ELF-1 (cell line): ENCODE results near the gene SLC9A6.
"Not testable (repeated sequence)": the region's sequence is repeated elsewhere in the genome, so short reads cannot be mapped to it uniquely, and the experiment has no call there.

Experiments
- DNase-seq: peaks from one replicate; pipeline ENCODE4 v3.0.0-alpha.2; 2016; ENCODE audit warnings: low read depth, low spot score

Gene SLC9A6

DNA sequence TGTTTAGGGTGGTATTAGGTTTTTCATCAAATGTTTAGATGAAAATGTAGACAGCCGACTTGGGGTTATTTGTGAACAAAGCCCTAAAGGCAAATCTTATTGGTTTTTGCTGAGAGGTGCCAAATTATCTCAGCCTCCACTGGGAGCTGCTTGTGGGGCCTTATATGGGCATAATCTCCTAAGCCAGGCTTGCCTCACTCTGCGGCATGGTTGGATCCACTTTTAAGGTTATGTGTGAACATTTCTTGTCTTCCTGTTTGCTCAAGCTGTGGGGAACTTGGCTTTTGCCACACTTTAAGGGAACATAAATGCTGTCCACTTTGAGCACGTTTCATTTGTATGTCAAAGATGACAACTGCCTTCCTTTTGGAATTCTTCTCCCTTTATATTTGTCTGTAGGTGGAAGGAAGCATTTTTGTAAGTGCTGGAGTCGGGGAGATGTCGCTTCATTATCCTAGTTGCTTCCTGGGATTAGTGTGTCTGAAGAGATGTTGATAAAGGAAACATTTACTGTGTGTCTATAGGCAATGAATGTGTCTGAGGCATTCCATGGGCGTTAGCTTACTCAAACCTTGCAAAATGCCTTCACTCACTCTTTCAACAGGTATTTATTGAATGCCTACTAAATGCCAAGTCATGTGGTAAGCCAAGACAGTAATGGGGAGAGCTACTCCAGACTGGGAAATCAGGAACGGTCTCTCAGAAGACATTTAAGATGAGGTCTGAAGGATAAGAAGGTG, 78.3 kb downstream of the SLC9A6 start:
- DNase-seq, result peak; percentile 40

DNA sequence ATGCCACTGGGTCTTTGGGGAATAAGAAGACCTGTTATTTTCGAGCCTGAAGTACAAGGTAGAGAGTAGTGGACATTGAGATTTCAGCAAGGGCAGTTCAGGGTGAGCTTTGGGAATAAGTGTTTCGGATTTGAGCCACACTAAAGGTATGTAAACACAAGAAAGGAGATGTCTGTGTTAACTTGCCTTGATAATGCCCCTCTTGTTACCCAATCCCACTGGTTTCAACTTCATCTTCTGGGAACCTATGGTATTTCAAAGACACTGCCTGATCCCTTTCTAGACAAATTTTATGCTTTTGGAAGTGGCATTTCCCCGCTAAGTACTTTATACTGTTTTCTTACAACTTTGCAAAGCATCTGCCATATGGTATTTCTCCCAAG, 79.4 kb downstream of the SLC9A6 start:
- no peak for DNase-seq

DNA sequence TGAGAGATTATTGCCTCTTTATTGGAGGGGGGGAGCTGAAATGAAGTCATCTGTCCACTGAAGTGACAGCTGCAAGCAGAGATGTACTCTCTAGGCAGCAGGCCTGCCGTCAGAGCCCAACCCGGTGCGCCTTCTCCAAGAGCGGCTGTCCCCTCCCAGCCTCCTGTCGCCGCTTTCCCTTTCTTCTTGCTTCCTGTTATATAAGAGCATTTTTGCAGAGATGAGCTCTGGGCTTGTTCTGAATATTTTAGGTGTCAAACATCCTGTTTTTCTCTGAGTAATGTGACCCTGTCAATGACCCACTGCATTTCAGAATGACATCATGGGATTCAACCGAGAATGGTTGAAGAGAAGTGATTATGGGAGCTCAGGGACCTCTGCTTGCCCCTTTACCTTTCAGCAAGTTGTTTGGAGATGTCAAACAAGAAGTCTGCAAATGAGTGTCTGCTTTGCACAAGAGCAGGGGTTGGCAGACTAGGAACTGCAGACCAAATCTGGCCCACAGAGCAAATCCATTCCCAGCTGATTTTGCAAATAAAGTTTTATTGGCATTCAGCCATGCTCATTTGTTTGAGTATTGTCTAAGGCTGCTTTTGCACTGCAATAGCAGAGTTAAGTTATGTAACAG, 79.9 kb downstream of the SLC9A6 start:
- peak; percentile 48 for DNase-seq

DNA sequence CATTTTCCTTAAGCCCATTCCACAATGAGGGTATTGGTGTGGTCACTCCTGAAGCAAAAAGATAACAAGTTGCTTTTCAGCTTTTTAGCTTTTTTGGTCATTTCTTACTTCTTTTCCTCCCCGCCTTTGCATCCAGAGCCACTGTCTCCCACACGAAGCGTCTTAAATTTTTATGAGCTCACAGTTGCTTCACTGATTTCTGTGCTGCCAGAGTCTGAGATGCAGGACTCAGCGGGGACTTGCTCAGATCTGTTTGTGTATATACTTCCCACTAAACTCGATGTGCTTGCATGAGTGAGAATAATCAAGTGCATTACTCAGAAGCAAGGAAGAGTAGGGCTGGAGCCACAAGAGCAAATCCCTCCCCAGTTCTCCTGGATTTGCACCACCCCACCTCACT, 81.9 kb downstream of the SLC9A6 start:
- DNase-seq, result no peak

DNA sequence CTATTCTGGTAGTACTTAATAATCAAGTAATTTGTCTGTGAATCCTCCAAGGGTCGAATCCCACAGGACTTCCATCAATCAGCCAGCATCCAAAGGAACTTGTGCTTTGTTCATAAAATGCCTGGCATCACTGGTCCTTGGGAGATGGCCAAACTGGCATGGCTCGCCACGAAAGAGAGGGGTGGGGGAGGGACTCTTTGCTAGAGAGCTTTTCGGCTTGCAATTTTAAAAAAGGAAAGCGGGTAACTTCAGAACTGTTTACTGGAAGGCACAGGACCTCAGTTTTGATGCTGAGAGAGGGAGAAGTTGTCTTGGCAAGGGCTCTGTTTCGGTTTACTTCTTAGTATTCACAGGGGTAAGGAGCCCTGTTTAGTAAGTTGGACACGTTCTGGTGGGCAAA, 82.7 kb downstream of the SLC9A6 start:
- DNase-seq, result no peak

DNA sequence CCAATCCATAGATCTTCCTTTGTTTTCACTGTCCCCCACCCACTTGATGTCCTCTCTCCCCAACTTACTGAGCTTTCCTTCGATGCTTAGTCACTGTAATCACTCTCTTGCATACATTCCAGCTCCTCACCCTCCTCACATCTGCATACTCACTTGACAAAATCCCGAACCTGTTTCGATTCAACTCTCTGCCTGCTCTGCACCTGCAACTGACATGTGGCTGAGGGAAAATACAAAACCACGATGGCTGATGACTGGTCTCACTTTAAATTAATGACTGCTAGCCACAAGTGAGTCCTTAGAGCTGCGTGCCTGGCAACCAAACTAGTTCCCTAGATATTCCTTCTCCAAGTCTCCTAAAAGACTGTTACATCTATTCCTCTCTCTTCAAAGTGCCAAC, 91.7 kb downstream of the SLC9A6 start:
- DNase-seq, result no peak

DNA sequence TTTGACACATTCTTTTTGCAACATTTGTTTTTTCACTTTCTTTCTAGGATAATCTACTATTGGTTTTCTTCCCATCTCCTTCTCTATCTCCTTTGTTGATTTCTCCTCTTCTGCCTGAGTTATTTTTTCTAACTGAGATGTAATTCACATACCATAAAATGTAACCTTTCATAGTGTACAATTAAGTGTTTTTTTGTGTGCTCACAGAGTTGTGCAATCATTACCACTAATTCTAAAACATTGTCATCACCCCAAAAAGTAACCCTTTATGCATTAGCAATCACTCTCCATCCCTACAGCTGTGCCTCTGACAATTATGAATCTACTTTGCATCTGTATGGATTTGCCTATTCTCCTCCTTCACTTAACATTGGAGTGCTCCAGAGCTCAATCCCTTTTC, 95.5 kb downstream of the SLC9A6 start:
- no peak for DNase-seq

DNA sequence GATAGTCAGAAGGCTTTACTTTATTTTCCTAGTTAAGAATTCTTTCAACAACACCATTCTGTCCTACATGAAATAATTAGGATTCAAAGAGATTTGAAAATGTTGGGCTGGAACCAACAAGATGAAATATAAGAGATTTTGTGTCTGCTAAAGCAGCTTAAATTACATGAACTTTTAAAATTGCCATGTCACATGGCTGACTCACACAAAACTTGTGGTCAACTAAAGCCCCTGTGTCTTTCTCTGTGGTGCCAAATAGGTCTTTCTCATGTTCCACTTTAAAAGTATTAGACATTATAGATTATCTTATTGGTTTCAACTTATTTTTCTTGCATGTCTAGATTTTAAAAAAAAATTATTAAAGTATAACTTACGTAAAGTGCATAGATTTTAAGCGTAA, 101.3 kb downstream of the SLC9A6 start:
- no peak for DNase-seq

DNA sequence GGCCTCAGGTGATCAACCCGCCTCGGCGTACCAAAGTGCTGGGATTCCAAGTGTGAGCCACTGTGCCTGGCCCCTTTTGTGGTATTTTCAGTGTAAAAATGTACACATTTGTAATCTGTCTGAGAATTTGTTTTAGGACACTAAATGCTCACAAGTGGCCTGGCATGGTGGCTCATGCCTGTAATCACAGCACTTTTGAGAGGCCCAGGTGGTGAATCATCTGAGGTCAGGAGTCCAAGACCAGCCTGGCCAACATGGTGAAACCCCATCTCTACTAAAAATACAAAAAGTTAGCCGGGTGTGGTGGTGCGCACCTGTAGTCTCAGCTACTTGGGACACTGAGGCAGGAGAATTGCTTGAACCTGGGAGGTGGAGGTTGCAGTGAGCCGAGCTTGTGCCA, 106.7 kb downstream of the SLC9A6 start:
- DNase-seq, result not testable (repeated sequence)

DNA sequence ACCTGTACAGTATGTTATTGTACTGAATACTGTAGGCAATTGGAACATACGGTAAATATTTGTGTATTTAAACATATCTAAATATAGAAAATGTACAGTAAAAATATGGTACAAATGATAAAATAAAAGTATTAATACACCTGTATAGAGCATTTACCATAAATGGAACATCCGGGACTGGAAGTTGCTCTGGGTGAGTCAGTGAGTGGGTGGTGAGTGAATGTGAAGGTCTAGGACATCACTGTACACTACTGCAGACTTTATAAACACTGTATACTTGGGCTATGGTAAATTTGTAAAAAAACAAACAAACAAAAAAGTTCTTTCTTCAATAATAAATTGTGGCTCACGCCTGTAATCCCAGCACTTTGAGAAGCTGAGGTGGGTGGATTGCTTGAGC, 109.7 kb downstream of the SLC9A6 start:
- DNase-seq, result no peak
